ENCODE results near the gene SMC4. TPM values are rescaled to one million over a fixed set of nuclear protein-coding genes. Genes with fewer than 3 reads are reported as not detected.

Gene SMC4
- polyA plus RNA-seq, 2 of the 4 experiments (the other 2 are of a cell fraction): 121 to 139 TPM

GRCh38 chr3:160448845-160449635 is 49.6 kb downstream of the SMC4 start:
- under 1% methylated on average over 16 of the region's 26 CpGs for WGBS (ENCODE audit: missing lambda C conversion rate)

More at GRCh38 chr3:160448845-160449635, 49.6 kb downstream of the SMC4 start:
- ChIA-PET CTCF (interaction anchor here (0.9 to 1.9 kb wide), 7 partner anchors 9 to 460 kb away, joined by 3 to 7 read pairs (median 3); partner anchors contain the start of gene IL12A), POLR2A (interaction anchor here (0.5 to 1.7 kb wide), 7 partner anchors 9 to 118 kb away, joined by 3 to 6 read pairs (median 4); partner anchors contain the start of gene KPNA4)
- H3K4me3 ChIP-seq: peak overlapping the region; percentile 81
- peak overlapping the region; percentile 75 for H3K4me2 ChIP-seq
- no peak; the same call in 1 of the 2 replicates for TF ChIP-seq PHF8 (IDR thresholded peaks at IDR 0.05; ENCODE audit: borderline replicate concordance, low read depth)
- TF ChIP-seq HDAC2 (IDR thresholded peaks at IDR 0.05): peak; percentile 72
- TF ChIP-seq RCOR1 (IDR thresholded peaks at IDR 0.05; ENCODE audit: low read depth, low read length): no peak
- peak in 1 of 2 experiments; percentile 20; a peak in 1 of 4 replicates for TF ChIP-seq CEBPB (IDR thresholded peaks at IDR 0.05)
- TF ChIP-seq CTCF (IDR thresholded peaks at IDR 0.05): no peak
- no peak for TF ChIP-seq PBX3 (IDR thresholded peaks at IDR 0.05)
- no peak for TF ChIP-seq RFX5 (IDR thresholded peaks at IDR 0.05)
- TF ChIP-seq TP53 (CRISPR knock-in tag; IDR thresholded peaks at IDR 0.05): 0 out of 2 replicates have a peak, but pooled peaks have one; percentile 34
- no peak for TF ChIP-seq MAX (IDR thresholded peaks at IDR 0.05)
- no peak for TF ChIP-seq CBX2 (IDR thresholded peaks at IDR 0.05; ENCODE audit: borderline replicate concordance, low read depth)
- peak; percentile 97 for TF ChIP-seq CHD4 (IDR thresholded peaks at IDR 0.05; ENCODE audit: borderline replicate concordance)
- no peak for TF ChIP-seq FOSB (CRISPR knock-in tag; IDR thresholded peaks at IDR 0.05)
- TF ChIP-seq REST (IDR thresholded peaks at IDR 0.05): no peak
- no peak for TF ChIP-seq ESRRA (IDR thresholded peaks at IDR 0.05; ENCODE audit: borderline replicate concordance, low read length)
- no peak for TF ChIP-seq MYC (IDR thresholded peaks at IDR 0.05; ENCODE audit: borderline replicate concordance, low read length)
- no peak for TF ChIP-seq CHD2 (IDR thresholded peaks at IDR 0.05; ENCODE audit: low read length, partially characterized antibody)
- no peak for TF ChIP-seq NR3C1 (IDR thresholded peaks at IDR 0.05)
- no peak for TF ChIP-seq ELK1 (IDR thresholded peaks at IDR 0.05; ENCODE audit: low read depth, low read length)
- no peak; the same call in 1 of the 2 replicates for TF ChIP-seq HEYL (CRISPR knock-in tag; IDR thresholded peaks at IDR 0.05)
- TF ChIP-seq HOXB13 (CRISPR knock-in tag; IDR thresholded peaks at IDR 0.05; ENCODE audit: low read depth): no peak
- no peak for TF ChIP-seq NFE2L2 (conservative IDR thresholded peaks at IDR 0.05; ENCODE audit: low read length)
- TF ChIP-seq TFCP2L1 (CRISPR knock-in tag; IDR thresholded peaks at IDR 0.05): peak; percentile 80; the same call in 1 of the 2 replicates
- TF ChIP-seq KDM1A (IDR thresholded peaks at IDR 0.05; ENCODE audit: low read depth): peak; percentile 99
- no peak for TF ChIP-seq ZNF302 (CRISPR knock-in tag; IDR thresholded peaks at IDR 0.05)
- TF ChIP-seq ATOH8 (CRISPR knock-in tag; IDR thresholded peaks at IDR 0.05; ENCODE audit: low read depth): no peak
- no peak for TF ChIP-seq HOXA7 (CRISPR knock-in tag; IDR thresholded peaks at IDR 0.05)
- TF ChIP-seq FOSL2 (IDR thresholded peaks at IDR 0.05): no peak
- no peak for TF ChIP-seq FOSL2 (CRISPR knock-in tag; IDR thresholded peaks at IDR 0.05)
- no peak for TF ChIP-seq POLR2A (IDR thresholded peaks at IDR 0.05; ENCODE audit: low read length)
- DNase-seq (ENCODE audit: low read depth in 1 of 2, low spot score in 1 of 2): peak in 1 of 2 experiments; percentile 83
- peak; percentile 90 to 92 for ATAC-seq
- no peaks in the 10 kb centered on the region for H3K9me3 ChIP-seq
- FAIRE-seq: no peak
- peak overlapping the region; percentile 90 to 92 for H3K27ac ChIP-seq
- H3K4me1 ChIP-seq: peaks cover 22% of the 10 kb centered on the region; the same call in 2 of the 3 replicates
